IPS-18c (cell line): ENCODE results near the gene STAMBPL1.
"Not testable (repeated sequence)": the region's sequence is repeated elsewhere in the genome, so short reads cannot be mapped to it uniquely, and the experiment has no call there.

Experiments used
- H3K4me3 ChIP-seq: 2 replicates; pipeline ENCODE4 v1.7.0; 2013; ENCODE audit warnings: low read depth, mild to moderate bottlenecking, low read length, moderate library complexity; ENCODE audit not compliant: insufficient read depth
- H3K9me3 ChIP-seq: one replicate; pipeline ENCODE4 v1.6.1; 2013; ENCODE audit warnings: mild to moderate bottlenecking, low read length, moderate library complexity; ENCODE audit not compliant: control insufficient read depth, insufficient read depth

The STAMBPL1 gene

DNA sequence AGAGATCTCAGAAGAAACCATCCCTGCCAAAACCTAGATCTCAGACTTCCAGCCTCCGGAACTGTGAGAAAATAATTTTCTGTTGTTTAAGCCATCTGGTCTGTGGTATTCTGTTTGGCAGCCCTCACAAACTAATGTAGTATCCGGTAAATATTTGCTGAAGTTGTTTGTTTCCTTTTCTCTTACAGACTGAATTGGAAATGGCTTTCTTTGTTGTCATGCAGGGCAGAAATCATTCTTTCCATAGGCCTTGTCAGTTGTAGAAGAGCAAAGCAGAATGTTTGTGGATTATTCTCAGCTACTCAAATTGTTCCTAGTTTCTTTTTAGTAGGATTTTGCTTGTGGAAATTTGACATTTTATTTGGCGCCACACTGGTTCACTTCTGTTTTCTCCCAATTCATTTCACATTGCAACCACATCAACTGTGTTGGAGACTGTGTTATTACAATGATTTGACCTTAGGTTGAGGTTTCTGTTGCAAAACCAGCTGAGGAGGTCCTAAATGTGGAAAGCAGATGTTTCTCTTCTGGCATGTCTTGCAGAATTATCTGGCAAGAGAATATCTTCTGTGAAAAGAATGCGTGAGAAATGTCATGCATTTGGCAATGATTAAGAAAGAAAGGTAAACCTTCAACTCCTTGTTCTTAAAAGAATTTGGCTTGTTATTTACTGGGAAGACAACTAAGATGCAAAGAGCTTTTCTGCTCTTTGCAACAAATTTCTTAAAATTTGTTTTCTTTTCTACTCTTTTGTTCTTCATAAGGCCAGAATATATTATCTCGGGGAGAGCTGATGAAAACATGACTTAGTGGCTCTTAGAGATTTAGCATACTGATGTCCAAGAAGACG is 46.7 kb downstream of the STAMBPL1 start:
- Histone ChIP-seq H3K4me3 (no peak overlapping the region), H3K9me3 (no peaks in the 10 kb centered on the region)

DNA sequence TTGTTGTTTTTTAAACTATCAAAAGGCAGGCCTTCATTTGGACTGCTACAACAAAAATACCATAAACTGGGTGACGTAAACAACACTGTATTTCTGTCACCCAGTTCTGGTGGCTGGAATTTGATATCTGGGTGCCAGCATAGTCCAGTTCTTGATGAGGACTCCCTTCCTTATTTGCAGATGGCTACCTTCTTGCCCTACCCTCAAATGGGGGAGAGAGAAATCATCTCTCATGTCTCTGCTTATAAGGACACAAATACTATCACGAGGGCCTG is 47.3 kb downstream of the STAMBPL1 start:
- no peaks in the 10 kb centered on the region for H3K9me3 ChIP-seq
- no peak overlapping the region for H3K4me3 ChIP-seq

DNA sequence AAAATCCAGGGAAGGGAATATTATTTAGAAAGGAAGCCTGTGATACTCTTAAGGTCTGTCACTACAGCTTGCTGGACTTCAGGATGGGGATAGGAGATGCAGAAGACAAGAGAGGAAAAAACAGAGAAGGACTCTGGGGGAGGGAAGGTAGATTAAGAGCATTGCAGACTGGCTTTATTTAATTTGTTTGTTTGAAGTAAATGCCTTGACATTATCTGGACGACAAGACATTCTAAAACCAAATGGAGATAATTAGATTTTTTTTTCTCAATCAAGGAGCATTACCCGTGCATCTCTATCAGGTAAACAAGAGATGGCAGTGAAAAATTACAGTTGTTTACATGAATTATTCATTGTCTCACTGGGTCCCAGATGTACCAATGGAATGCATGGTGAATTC is 48.2 kb downstream of the STAMBPL1 start:
- Histone ChIP-seq H3K9me3 (no peaks in the 10 kb centered on the region), H3K4me3 (no peak overlapping the region)

DNA sequence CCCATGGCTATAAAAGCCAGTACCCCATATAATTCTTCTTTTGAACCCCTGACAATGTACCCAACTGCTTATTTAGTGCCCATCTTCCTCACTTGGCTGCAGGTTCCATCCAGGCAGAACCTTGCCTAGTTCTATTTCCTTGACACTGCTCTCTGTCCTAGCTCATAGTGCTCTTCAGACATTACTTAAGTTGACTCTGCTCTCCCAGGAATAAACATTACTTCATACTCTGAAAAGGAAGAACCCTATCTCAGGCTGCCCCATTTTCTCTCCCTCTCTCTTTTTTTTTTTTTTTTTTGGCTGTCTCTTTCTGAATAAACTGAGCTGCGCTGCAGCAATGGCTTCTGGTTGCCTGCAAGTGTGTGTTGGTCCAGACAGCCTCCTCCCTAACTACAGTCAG is 51.5 kb downstream of the STAMBPL1 start:
- Histone ChIP-seq H3K4me3 (no peak overlapping the region), H3K9me3 (no peaks in the 10 kb centered on the region)

DNA sequence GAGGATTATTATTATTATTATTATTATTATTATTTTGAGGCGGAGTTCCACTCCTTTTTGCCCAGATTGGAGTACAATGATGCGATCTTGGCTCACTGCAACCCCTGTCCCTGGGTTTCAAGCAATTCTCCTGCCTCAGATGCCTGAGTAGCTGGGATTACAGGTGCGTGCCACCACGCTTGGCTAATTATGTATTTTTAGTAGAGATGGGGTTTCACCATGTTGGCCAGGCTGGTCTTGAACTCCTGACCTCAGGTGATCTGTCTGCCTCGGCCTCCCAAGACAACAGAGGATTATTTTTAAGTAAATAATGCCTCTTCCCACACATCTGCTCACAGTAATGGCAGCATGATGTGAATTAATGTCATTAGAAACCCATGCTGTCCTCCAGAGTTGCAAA is 52.0 kb downstream of the STAMBPL1 start:
- H3K9me3 ChIP-seq, H3K4me3 ChIP-seq: not testable (repeated sequence)

DNA sequence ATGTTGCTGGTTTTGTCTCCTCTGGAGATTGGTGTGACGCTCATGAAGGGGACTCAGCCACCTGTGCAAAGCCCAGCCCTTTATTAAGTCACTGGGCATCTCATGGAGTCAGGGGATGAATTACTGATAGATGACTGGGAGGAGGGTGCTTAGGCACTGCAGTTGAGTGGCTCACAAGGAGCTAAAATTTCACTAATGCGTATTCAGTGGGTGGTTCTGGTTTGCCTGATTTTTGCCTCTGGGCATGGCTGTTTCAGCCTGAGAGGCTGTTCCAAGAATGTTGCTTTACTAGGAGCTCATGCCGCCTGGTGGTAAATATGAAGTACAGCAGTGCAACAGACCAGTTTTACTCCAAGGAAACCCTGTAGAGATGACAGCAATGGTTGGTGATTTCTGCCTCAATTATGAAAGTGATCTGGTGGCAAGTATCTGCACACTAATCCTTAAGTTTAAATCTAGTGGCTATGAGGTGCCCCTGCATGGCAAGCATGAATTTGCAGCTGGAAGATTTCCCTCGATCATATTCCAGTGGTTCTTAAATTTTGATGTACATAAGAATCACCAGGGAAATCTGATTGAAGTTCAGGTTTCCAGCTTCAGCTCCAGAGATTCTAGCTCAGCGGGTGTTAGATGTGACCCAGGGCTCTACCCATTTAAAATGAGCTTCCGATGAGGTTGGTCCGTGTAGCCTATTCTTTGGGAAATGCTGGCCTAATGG is 52.7 kb downstream of the STAMBPL1 start:
- H3K4me3 ChIP-seq: no peak overlapping the region
- no peaks in the 10 kb centered on the region for H3K9me3 ChIP-seq

DNA sequence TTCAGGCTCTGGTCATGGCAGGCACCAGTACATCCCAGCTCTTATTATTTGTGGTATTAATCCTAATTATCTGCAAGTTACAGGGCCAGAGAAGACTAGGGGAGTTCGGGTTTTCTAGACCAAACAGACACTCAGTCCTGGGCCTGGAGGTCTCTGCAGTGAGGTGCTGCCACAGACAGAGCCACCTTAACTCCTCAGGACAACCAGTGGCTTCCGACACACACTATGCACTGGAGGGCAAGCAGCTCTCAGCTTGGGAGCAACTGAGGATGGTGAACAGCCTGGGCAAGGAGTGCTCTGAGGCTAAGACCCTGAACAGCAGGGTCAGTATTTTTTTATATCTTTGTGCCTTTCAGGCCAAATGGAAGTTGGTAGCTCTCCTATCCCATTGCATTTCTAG is 53.5 kb downstream of the STAMBPL1 start:
- Histone ChIP-seq H3K4me3 (no peak overlapping the region), H3K9me3 (no peaks in the 10 kb centered on the region)

DNA sequence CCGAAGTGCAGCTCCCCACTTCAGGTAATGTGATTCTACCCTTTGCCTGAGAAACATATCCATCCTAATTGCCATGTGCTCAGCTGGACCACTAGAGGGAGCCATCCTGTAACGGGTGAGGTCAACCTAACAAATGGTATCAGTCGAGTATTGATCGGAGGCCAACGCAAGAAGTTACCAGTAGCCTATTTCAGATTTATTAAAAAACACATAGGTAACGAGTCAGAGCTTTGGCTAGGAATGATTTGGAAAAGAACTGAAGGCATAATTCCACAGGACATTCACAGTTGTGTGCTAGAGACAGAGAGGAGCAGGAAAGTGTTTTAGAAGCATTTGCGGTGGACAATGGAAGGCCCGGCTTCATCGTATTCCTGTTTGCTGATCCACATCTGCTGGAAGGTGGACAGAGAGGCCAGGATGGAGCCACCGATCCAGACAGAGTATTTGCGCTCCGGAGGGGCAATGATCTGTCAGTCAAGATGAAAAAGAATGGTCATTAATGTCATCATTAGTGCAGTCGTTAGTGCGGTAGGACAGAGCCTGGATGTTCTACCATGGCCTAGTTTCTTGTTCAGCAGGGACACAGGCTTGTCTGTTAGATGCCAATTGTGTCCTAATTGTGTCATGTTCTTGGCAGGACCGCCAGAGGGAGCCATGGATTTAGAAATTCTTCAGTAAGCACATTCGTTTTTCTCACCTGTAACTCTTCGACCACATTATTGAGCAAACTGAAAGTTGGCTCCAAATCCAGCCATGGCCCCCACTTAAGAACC is 55.0 kb downstream of the STAMBPL1 start:
- no peaks in the 10 kb centered on the region for H3K9me3 ChIP-seq

DNA sequence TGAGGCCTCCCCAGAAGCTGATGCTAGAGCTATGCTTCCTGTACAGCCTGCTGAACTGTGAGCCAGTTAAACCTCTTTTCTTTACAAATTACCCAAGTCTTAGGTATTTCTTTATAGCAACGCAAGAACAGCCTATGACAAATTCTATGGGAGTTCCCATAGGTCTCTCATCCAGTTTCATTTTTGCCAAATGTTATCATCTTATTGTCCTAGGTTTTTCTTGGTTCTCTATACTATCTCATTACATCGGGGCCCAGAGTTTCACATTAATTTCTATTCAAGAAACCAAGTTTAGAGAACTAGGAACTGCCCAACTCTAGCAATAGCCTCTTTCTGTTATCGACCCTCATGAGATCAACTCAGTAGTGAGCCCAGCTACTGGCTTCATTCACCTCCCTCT is 56.6 kb downstream of the STAMBPL1 start:
- no peak overlapping the region for H3K4me3 ChIP-seq
- no peaks in the 10 kb centered on the region for H3K9me3 ChIP-seq

More for the DNA sequence above, 55.0 kb downstream of the STAMBPL1 start:
- H3K4me3 ChIP-seq: no peak overlapping the region

DNA sequence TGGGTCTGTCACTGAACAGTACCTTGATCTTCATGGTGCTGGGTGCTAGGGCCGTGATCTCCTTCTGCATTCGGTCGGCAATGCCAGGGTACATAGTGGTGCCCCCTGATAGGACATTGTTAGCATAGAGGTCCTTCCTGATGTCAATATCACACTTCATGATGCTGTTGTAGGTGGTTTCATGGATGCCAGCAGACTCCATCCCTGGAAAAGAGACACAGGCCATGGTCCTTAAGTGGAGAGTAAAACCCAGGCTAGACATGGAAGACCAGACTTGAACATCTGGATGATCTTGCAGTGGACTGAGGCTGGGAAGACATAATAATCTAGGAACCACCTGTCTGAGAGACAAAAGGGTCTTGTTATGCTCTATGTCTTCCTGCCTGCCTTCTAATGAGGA is 58.0 kb downstream of the STAMBPL1 start:
- H3K9me3 ChIP-seq: no peaks in the 10 kb centered on the region
- H3K4me3 ChIP-seq: no peak overlapping the region

DNA sequence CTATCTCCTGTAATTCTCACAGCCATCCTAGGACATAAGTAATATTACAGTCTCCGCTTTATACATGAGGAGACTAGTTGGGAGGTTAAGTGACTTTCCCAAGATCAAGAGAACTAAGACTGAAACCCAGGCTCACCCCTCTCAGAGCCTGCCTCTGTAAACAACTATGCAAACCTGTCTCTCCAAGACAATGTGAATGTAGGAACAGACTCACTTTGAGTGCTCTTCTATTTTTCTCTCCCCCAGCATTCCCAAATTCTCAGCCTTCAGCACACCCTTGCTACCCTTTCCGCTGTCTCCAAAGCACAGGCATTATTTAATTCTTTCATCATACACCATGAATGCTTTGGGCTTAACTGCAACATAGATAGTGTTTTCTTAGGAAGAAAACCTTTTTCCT is 58.9 kb downstream of the STAMBPL1 start:
- Histone ChIP-seq H3K4me3 (no peak overlapping the region), H3K9me3 (no peaks in the 10 kb centered on the region)

DNA sequence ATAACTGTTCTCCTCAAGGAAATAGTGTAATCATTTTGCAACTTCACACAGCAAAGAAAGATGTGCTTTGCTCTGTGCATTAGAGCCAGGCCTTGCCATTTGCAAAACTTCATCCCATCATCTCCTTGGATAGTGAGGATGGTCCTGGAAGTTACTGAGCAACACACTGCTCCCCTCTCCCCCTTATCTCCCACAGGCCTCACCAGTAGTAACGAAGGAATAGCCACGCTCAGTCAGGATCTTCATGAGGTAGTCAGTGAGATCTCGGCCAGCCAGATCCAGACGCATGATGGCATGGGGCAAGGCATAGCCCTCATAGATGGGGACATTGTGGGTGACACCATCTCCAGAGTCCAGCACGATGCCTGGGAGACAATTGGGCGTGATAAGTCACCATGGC is 61.0 kb downstream of the STAMBPL1 start:
- Histone ChIP-seq H3K4me3 (no peak overlapping the region), H3K9me3 (no peaks in the 10 kb centered on the region)

DNA sequence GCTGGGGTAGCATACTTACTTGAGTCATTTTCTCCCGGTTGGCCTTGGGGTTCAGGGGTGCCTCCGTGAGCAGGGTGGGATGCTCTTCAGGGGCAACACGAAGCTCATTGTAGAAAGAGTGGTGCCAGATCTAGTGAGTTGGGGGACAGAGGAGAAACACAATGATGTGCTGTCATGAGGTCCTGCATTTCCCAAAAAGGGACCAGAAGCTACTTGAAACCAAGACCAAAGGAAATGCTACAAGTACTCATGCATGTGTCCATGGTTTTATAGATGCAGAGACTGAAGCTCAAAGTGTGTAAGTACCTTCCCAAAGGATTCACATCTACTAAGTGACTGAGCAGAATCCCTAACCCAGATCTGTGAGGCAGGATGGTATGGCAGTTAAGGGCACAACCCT is 63.7 kb downstream of the STAMBPL1 start:
- no peak overlapping the region for H3K4me3 ChIP-seq
- H3K9me3 ChIP-seq: no peaks in the 10 kb centered on the region

DNA sequence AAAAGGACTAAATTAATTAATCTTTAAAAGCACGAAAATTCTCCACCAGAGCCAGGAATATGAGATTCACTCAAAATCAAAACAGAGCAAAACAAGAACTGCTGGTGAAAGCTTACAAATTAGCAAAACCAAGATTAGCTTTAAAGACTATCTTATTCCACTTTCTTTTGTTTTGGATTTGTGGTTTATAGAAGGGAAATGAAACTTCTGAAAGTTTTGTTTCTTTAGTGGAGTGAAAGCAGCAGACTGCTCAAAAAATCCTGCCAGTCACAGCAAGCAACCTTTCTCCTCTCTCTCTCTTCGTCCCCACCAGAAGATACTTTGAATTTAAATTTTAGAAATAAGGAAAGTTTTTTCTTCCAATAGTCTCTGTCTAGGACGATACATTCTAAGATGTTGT is 64.8 kb downstream of the STAMBPL1 start:
- Histone ChIP-seq H3K4me3 (no peak overlapping the region), H3K9me3 (no peaks in the 10 kb centered on the region)

DNA sequence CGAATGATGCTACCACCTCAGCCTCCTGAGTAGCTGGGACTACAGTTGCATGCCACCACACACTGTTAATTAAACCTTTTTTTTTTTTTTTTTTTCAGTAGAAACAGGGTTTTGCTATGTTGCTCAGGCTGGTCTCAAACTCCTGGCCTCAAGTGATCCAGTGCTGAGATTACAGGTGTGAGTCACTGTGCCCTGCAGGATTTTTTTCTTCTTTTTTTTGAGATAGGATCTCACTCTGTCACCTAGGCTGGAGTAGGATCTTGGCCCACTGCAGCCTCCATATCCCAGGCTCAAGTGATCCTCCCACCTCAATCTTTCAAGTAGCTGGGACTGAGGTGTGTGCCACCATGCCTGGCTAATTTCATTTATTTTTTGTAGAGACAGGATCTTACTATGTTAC is 66.2 kb downstream of the STAMBPL1 start:
- Histone ChIP-seq H3K9me3 (no peaks in the 10 kb centered on the region), H3K4me3 (no peak overlapping the region)

DNA sequence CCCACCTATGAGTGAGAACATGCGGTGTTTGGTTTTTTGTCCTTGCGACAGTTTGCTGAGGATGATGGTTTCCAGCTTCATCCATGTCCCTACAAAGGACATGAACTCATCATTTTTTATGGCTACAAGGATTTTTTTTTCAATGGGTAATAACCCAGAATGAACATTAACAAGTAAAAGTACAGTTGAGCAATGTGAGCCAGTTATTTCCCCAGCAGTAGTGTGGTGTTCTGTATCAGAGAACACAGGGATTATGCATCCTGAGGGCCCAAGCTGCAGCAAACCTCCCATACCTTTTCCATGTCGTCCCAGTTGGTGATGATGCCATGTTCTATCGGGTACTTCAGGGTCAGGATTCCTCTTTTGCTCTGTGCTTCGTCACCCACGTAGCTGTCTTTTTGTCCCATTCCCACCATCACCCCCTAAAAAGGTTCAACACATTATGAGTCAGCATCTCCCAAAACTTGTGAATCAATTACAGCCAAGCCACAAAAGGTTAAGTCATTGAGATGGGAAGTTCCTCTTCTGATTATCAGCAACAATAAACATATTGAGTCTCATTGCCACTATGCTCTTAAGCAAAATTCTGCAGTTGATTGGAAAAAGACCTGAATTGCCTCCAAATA is 67.0 kb downstream of the STAMBPL1 start:
- Histone ChIP-seq H3K9me3 (no peaks in the 10 kb centered on the region), H3K4me3 (no peak overlapping the region)

DNA sequence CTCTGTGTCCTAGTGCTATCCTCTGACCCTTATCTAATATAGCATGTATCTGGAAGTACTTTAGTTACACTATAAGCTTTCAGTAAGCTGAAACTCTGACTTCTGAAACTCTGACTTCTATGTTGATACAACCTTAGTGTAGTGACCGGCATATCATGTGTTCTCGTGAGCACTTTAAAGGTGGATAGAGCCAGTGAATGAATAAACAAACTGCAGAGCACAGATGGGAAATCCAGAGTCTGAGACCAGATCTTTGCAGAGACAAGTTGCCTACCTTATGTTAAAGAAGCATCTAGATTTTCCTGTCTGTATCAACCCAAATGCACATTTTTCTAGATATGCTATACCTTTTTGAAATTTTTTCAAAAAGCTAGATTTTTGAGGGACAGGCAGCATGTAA is 69.0 kb downstream of the STAMBPL1 start:
- H3K4me3 ChIP-seq: no peak overlapping the region
- H3K9me3 ChIP-seq: no peaks in the 10 kb centered on the region
